Daoy (cell line): ENCODE measurements around the gene FMN2. TPM values are rescaled to one million over a fixed set of nuclear protein-coding genes. Genes with fewer than 3 reads are reported as not detected.
"Not testable (repeated sequence)": the region's sequence is repeated elsewhere in the genome, so short reads cannot be mapped to it uniquely, and the experiment has no call there.

Experiments
- DNase-seq: peaks from one replicate; pipeline ENCODE4 v3.0.0-alpha.2; 2015; ENCODE audit warnings: low read depth
- total RNA-seq: library from RNA; depleted of rRNA; stranded (reverse); fragments of >200 nt; shearing (Covaris generic); gene quantifications from 2 replicates; pipeline ENCODE4 v1.2.3, GENCODE V29; 2014

FMN2 gene
- total RNA-seq, 1 experiment from 2014 or later = 1.1 TPM

- no peak for DNase-seq
Observed at GRCh38 chr1:240138867-240139266, 47.2 kb downstream of the FMN2 start.

GRCh38 chr1:240139511-240139910, 47.8 kb downstream of the FMN2 start:
- no peak for DNase-seq

- no peak for DNase-seq
Observed at GRCh38 chr1:240145120-240145519, 53.4 kb downstream of the FMN2 start.

- no peak for DNase-seq
Observed at GRCh38 chr1:240148333-240148732, 56.6 kb downstream of the FMN2 start.

- DNase-seq = peak; percentile 17
Observed at GRCh38 chr1:240149484-240150094, 57.9 kb downstream of the FMN2 start.

- peak; percentile 27 for DNase-seq
Observed at GRCh38 chr1:240151136-240151735, 59.6 kb downstream of the FMN2 start.

GRCh38 chr1:240152611-240153297, 61.1 kb downstream of the FMN2 start:
- DNase-seq = peak; percentile 31

GRCh38 chr1:240155605-240156004, 63.9 kb downstream of the FMN2 start:
- DNase-seq = no peak

- DNase-seq = no peak
Observed at GRCh38 chr1:240164742-240165141, 73.1 kb downstream of the FMN2 start.

GRCh38 chr1:240169188-240169587, 77.5 kb downstream of the FMN2 start:
- DNase-seq = peak; percentile 7

GRCh38 chr1:240170266-240170665, 78.6 kb downstream of the FMN2 start:
- no peak for DNase-seq

- no peak for DNase-seq
Observed at GRCh38 chr1:240170806-240171205, 79.1 kb downstream of the FMN2 start.

- DNase-seq = no peak
Observed at GRCh38 chr1:240171907-240172306, 80.2 kb downstream of the FMN2 start.

GRCh38 chr1:240173836-240174235, 82.2 kb downstream of the FMN2 start:
- DNase-seq = no peak

- DNase-seq = no peak
Observed at GRCh38 chr1:240174734-240175133, 83.1 kb downstream of the FMN2 start.

- no peak for DNase-seq
Observed at GRCh38 chr1:240178366-240178765, 86.7 kb downstream of the FMN2 start.

GRCh38 chr1:240184682-240185081, 93.0 kb downstream of the FMN2 start:
- DNase-seq = not testable (repeated sequence)

- no peak for DNase-seq
Observed at GRCh38 chr1:240188139-240188538, 96.5 kb downstream of the FMN2 start.

- DNase-seq = peak; percentile 25
Observed at GRCh38 chr1:240189386-240189989, 97.8 kb downstream of the FMN2 start.

- peak; percentile 76 for DNase-seq
Observed at GRCh38 chr1:240190881-240191401, 99.3 kb downstream of the FMN2 start.

GRCh38 chr1:240192851-240193250, 101.2 kb downstream of the FMN2 start:
- no peak for DNase-seq

GRCh38 chr1:240193679-240194078, 102.0 kb downstream of the FMN2 start:
- DNase-seq = no peak

- DNase-seq = no peak
Observed at GRCh38 chr1:240194120-240194519, 102.4 kb downstream of the FMN2 start.
